ENCODE data around the gene LETM1.
A peak's percentile ranks its signal among the peaks of the same experiment; 100 is the strongest.
"Not testable (repeated sequence)": the region's sequence is repeated elsewhere in the genome, so short reads cannot be mapped to it uniquely, and the experiment has no call there.

LETM1 gene

DNA sequence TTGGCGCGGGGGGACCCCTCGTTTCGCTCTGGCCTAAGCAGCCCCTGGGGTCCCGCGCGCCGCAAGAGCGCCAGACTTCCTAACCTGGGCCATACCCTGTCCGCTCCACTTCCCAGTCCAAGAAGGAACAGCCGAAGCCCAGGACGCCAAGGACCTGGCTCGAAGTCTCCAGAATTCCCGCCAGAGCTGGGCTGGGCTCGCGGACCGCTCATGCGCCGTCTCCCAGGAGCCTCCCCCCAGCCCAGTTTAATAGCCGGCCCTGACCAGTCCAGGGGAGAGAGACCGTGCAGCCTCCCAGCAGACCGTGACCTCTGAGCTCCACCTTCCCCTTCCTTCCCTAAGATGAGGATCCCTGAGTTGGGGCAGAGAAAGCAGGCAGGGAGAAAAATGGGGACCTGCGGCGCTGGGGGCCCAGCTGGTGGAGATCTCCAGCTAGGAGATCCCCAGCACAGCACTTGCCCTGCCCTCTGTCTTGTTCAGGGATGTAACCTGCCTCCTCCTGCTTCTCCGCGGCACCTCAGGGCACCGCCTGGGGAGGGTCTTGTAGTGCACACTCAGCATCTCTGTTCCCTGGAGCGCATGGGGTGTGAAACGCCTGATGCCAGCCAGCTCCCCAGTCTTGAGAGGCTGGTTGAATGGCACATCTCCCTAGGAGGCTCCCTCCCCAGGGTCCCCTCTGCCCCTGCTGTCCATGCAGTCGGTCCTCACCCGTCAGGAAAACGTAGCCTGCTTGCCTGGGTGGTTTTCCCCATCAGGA, 1.2 kb upstream of the LETM1 start:
- peak in 25 of 42 donors; percentile 13 to 66 (median 40) for DNase-seq
- intact Hi-C loops (cut with DNase I) = loop anchor here (1.0 kb wide), 1 partner anchor 14 kb away; the partner anchor contains the start of gene NSD2

- intact Hi-C loops (cut with DNase I) = loop anchor here (1.0 kb wide), 1 partner anchor 16 kb away; the partner anchor contains the start of gene NSD2
- peak in 10 of 42 donors; percentile 11 to 47 (median 26) for DNase-seq
Measured at GRCh38 chr4:1855333-1856070, 454 bp downstream of the LETM1 start.

GRCh38 chr4:1854752-1855151, 1.2 kb downstream of the LETM1 start:
- intact Hi-C loops (cut with DNase I) = no loop called here
- DNase-seq = no peak

- no peak for DNase-seq
- intact Hi-C loops (cut with DNase I) = no loop called here
Measured at GRCh38 chr4:1852904-1853623, 2.9 kb downstream of the LETM1 start.

DNA sequence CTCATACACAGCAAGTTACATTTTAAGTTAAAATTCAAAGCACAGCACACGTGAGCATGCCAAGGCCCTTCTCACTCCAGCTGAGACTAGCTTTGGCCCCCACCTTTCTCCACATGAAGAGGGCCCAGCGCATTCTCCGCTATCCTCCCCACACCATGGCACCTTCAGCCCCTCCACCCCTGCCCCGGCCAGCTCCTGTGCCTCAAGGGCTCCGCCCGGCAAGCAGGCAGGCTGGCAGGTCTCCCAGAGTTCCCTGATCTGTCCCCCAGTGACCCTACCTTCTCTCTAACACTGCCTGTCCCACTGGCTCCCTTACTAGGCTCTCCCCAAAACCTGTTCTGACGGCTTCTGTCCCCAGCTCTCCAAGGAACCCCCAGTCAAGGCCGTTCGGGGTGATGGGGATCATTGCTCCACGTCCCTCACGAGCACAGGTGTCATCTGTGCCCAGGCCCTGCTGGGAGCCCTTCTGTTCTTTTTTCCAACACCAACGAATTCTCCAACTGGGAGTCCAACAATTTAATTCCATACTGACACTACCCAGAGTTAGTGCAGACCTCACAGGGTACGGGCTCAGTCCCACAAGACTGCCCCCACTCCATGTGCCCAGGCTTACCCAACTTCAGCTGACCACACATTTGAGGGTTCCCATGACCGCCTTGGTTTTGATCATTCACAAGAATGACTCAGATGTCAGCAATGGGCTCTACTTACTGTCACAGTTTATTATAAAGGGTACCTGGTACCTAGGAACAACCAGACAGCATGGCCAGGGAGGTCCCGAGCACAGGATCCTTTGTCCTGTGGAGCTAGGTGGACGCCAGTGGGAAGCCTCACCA, 4.2 kb downstream of the LETM1 start:
- intact Hi-C loops (cut with DNase I) = no loop called here
- no peak for DNase-seq

DNA sequence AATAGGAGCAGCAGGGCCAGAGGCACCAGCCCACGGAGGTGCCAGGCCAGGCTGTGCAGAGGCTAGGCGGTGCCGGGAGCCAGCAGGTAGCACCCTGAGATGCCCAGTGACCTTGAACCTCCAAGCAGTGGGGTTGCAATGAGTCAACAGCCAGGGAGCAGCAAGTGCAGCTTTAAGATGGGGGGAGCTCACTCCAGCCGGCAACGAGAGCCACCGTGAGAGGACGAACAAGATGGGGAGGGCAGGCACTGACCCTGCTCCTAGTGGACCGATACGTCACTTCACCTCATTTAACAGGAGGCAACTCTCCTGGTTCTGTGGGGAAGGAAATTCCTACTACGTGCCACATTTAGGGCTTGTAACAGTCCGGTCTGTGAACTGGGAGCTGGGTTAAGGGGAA, 4.8 kb downstream of the LETM1 start:
- DNase-seq = no peak
- intact Hi-C loops (cut with DNase I) = no loop called here

GRCh38 chr4:1850276-1850675, 5.7 kb downstream of the LETM1 start:
- DNase-seq = no peak
- intact Hi-C loops (cut with DNase I) = no loop called here

DNA sequence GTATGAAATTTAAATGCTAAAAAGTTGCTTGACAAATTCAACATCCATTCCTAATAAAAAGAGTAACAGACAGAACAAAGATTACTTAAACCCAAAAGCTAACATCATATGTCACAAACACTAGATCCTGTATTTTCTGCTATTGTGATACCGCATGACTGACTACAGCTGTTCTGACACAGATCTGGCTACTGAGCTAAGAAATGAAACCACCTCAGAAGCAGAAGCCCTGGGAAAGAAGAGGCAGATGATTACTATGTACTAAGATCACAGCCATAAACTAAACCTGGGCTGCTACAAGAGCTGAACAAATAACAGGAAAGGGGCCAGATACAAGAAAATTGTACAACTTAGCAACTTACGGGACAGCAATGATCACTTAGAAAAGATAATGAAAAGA, 9.4 kb downstream of the LETM1 start:
- no peak for DNase-seq
- intact Hi-C loops (cut with DNase I) = no loop called here

- DNase-seq; intact Hi-C loops (cut with DNase I): not testable (repeated sequence)
Measured at GRCh38 chr4:1844618-1845017, 11.3 kb downstream of the LETM1 start.

- DNase-seq = peak in 39 of 42 donors; percentile 19 to 77 (median 51)
- intact Hi-C loops (cut with DNase I) = no loop called here
Measured at GRCh38 chr4:1843852-1844251, 12.1 kb downstream of the LETM1 start.

- intact Hi-C loops (cut with DNase I) = no loop called here
- no peak for DNase-seq
Measured at GRCh38 chr4:1842993-1843448, 12.9 kb downstream of the LETM1 start.

DNA sequence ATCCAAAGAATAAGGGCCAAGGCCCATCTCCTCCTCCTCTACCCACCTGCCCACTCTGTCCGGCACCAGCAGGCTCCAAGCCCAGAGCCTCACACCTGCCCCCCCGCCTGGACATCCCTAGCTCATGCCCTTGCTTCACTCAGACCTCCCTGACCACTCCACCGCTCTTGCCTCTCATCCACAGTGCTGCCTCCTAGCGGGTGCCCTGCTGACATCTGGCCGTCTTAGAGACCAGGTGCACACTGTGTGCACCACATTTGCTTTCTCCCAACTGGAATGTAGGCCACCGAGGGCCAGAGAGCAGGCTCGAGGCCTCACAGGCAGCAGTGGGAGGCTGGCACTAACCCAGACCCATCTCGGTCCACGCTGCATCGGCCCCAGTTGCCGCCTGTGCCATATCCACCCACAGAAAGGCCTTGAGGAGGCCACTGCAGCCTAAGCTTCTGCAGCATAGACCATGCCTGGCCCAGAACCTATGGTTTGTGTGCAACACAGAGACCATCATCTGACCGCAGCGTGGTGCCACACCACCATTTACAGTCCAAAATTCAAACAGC, 13.5 kb downstream of the LETM1 start:
- intact Hi-C loops (cut with DNase I) = no loop called here
- DNase-seq = no peak

DNA sequence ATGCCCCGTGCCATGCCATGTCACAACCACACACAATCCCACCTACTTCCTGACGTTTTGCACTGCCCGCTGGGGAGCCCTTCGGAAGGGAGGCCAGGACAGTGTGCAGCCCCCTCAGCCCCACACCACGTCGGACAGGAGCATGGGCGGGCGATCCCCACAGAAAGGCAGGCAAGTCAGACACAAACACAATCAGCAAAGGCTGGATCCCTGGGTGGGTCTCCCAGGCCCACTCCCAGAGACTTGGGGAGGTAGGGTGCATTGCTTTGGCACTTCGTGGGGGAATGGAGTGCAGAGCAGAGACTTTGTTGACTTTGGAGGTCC, 14.1 kb downstream of the LETM1 start:
- DNase-seq = no peak
- intact Hi-C loops (cut with DNase I) = no loop called here

DNA sequence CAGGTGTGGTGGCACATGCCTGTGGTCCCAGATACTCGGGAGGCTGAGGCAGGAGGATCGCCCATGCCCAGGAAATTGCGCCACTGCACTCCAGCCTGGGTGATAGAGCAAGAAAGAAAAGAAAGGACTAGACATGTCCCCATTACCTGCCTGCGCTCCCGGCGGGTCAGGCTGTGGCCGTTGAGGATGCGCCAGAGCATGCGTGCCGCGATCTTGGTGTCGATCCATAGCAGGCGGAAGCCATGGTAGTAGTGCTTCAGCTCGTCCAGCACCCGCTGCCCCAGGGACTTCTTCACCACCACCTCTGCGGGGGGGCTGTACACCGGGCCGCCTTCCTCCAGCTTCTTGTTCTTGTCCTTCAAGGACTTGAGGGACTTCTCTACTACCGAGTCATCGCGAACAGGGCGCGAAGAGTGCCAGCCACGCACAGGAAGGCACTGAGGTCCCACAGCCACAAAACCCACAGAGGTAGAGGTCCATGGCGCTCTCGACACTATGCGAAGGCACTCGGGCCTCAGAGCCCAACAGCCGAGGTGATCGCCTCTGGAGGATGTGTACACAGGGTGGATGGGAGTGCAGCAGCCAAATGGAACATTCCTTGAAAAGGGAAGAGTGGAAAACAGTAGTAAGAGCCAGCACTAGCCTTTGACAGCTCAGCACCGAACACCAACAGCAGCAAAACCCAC, 14.6 kb downstream of the LETM1 start:
- DNase-seq = no peak
- intact Hi-C loops (cut with DNase I) = no loop called here

DNA sequence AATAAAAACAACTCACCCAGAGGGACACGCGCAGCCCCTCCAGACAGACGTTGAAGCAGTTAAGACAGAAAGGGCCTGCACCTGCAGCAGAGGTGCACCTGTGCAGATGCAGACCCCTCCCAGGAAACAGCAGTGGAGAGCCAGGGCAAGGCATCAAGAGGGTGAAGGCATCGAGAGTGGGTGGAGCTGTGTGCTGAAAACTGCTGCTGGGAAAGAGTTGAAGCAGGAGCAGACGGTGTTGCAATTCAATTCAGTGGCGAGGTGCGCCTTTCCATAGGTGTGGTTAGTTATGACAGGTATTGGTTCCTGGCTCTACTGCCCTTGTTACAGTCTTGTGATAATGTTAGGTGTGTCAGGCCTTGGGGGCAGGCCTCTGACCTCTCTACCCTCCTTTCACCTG, 16.7 kb downstream of the LETM1 start:
- peak in 30 of 42 donors; percentile 14 to 80 (median 46) for DNase-seq
- intact Hi-C loops (cut with DNase I) = no loop called here

GRCh38 chr4:1837069-1837468, 18.9 kb downstream of the LETM1 start:
- DNase-seq = peak; percentile 26 to 90 (median 69)
- intact Hi-C loops (cut with DNase I) = no loop called here

DNA sequence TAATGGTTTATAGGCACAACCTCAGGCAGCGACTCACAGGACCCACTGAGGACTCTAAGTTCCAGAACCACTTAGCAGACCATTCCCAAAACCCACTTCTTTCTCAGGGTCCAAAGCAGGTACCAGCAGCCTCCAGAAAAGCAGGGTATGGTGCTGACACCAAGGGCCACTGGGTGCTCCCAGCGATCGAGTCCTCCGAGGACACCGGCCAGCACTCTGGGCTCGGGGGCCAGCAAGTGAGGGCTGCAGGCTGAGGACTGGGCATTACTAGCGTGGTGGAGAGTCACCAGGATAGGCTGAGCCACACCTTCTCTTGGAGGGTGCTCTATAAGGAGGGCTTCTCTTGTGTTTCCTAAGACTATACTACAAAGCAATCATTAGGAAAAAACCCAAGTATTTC, 19.3 kb downstream of the LETM1 start:
- DNase-seq = no peak
- intact Hi-C loops (cut with DNase I) = no loop called here

GRCh38 chr4:1835836-1836235, 20.1 kb downstream of the LETM1 start:
- intact Hi-C loops (cut with DNase I); DNase-seq: not testable (repeated sequence)
